ENCODE data around the gene SLC36A3.
"Not testable (repeated sequence)": the region's sequence is repeated elsewhere in the genome, so short reads cannot be mapped to it uniquely, and the experiment has no call there.

SLC36A3 gene

DNA sequence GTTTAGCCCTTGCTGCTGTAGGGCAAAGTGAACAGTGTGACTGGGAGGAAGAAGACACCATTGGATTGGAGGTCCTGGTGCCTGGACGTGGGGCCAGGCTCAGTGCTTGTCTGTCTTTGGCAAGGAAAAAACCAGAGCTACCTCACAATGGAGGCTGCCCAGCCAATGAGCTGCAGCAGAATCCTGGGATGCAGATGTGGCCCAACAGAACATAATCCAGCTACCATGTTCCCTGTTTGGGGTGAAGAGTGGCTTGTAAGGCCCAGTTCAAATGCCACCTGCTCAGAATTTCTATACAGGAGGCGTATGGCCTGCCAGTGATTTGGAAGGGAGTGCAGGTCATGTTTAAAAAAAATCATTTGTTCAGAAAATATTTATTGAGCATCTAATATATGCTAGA lies at the start of gene SLC36A3:
SLC36A3 (minus strand) TSS at position 101 of the 400 bp plus-strand sequence. CDS start 412 bp downstream, outside the sequence.
- DNase-seq, result no peak

DNA sequence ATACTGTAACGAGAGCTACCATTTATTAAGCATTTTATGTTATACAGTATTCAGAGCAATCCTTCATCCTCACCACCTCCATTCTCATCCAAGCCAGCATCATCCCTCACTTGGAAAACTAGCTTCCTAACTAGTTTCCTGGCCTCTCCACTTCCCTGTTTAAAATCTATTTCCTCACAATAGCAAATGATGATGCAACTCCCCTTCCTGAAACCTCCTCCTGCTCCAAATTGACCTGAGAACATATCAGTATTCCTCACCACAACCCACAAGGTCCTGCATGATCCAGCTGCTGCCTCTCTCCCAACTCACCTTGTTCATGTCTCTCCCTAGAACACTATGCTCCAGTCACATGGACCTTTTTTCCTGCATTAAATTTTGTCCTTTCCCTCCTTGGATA lies 48.1 kb upstream of the SLC36A3 start:
- no peak for DNase-seq

DNA sequence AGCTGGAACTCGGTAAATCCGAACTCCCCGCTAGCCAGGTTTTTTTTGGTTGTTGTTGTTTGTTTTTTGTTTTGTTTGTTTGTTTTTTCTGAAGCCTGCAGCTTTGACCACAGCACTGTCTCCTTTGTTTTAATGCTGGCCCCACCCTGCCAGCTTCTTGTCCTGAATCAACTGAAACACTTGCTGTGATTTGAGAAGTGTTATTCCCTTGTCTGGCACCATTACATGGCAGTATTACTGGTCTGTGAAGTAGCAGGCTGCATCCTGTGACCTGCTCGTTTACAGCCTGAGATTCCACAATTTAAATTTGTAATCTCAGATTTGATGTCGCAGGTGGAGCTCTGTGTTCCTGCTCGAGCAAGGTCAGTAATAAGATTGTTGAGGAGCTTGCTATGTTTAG lies 45.2 kb upstream of the SLC36A3 start:
- no peak for DNase-seq

DNA sequence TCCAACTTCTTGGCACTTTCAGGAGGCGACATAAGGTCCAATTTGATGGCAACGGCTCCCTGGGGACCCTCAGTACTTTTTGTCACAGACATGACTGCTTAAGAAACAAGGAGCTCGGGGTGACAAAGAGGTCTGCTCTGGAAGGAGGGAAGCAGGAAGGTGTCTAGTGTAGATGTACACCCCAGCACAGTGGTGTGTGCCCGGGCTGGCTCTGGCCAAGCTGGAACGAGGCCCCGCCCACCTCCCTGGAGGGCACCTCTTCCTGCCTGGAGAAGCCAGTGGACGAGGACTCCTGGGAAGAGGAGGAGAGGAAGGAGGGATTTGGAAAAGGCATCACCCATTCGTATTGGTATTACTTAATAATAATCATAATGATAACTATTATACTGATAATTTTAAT lies 43.8 kb upstream of the SLC36A3 start, which contains the start of gene SLC36A2:
SLC36A2 (minus strand) TSS at position 191 of the 400 bp plus-strand sequence; CDS start at position 92, 99 bp downstream.
- DNase-seq, result no peak

- no peak for DNase-seq
Measured at GRCh38 chr5:151345808-151346478, 42.4 kb upstream of the SLC36A3 start.

- DNase-seq, result no peak
Measured at GRCh38 chr5:151345187-151345807, 41.7 kb upstream of the SLC36A3 start.

DNA sequence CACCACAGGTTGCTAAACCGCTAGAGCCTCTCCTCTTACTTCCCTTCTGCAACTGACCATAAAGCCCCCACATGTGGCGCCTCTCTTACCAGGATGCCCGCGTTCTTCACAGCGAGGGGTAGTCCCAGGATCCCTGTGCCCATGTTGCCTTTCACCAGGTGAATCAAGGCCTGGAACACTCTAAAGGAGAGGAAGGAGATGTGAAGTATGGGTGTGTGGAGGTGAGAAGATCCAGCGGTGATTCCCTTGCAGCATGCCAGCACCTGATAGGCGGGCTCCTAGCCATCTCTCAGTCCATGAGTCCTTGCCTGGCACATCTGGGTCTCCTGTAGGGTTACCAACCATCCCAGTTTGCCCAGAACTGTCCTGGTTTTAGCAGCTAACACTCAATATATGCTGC lies 40.5 kb upstream of the SLC36A3 start:
- DNase-seq, result no peak

DNA sequence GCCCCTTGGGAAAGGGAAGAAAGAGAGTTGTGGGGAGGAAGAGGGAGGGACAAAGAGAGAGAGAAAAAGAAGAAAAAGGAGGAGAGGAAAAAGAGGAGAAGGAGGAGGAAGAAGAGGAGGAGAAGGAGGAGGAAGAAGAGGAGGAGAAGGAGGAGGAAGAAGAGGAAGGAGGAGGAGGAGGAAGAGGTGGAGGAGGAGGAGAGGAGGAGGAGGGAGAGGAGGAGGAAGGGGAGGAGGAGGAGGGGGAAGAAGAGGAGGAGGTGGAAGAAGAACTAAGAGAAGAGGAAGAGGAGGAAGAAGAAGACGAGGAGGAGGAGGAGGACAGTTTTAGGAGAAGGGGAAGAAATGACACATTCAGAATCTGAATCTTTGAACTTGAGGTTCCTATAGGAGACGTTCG lies 36.4 kb upstream of the SLC36A3 start:
- DNase-seq, result no peak

DNA sequence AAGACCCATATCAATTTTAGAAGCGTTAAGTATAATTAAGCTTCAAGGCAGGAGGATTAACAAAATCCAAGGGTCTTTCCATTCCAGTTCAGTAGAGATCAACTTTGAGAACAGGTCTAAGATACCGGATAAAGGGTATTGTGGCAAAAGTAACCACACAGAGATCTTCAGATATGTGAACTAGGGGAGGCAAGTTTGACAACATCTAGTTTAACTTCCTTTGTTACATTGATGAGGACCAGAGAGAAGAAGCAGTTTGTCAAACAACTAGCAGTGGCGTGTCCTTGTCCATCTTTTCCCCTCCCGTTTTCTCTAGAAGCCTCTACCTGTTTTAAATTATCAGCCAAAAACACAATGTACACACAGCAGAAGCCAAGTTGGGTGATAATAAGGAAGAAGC lies 35.2 kb upstream of the SLC36A3 start:
- no peak for DNase-seq

GRCh38 chr5:151332857-151333256 lies 29.3 kb upstream of the SLC36A3 start:
- no peak for DNase-seq

DNA sequence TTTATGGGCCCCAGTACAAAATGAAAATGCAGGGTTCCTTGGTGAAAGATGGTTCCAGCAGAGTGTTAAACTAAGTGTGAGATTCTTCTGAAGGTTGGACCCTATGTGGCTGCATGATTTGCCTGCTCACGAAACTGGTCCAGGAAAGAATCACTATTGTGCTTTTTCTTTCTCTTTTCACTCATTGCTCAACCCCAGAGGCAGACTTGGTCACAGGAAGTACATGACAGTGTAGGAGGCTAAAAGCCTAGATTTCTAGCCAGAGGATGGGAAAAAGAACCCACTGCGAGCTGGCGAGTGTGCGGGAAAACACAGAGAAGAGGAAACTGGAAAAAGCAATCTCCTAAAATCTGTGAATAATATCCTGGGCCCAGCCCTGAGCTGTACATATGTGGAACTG lies 25.2 kb upstream of the SLC36A3 start:
- no peak for DNase-seq

- no peak for DNase-seq
Measured at GRCh38 chr5:151327585-151327984, 24.0 kb upstream of the SLC36A3 start.

DNA sequence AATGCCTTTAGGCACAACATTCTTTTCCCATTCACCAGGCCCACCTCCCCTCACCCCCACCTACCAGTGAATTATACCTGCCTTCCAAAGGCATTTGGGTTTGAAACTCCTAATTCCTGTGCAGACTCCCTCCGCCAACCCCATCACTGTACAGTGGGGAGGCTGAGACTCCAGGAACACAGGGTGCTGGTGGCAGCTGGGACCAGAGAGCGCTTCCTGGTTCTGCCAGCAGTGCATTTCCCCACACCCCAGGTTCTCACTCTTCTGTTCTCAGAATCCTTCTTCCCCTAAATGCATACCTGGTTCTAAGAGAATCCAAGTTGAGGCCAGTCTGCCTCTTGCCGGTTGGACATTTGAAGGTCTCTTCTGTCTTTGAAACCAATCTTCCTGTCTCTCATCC lies 22.7 kb upstream of the SLC36A3 start:
- no peak for DNase-seq

DNA sequence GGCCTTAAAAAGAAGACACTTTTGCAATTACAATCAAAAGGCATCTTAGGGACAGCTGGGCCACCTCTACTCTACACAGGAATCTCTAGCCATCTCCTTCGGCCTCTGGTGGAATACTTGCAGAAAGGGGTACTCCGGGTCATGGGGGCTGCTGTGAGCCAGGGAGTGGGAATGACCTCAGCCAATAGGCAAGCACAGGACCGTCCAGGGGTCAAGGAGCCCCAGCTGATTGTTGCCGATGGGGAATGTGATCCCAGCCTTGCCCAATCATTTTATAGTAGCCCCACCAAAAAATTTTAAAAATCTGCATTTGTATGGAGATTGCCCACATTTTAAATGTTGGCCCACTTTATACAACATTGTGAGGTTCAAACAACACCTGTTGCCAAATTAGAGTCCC lies 16.9 kb upstream of the SLC36A3 start:
- DNase-seq, result no peak

GRCh38 chr5:151318850-151319732 lies 15.5 kb upstream of the SLC36A3 start:
- DNase-seq, result peak in 5 of 56 donors; percentile 3 to 15 (median 9)

DNA sequence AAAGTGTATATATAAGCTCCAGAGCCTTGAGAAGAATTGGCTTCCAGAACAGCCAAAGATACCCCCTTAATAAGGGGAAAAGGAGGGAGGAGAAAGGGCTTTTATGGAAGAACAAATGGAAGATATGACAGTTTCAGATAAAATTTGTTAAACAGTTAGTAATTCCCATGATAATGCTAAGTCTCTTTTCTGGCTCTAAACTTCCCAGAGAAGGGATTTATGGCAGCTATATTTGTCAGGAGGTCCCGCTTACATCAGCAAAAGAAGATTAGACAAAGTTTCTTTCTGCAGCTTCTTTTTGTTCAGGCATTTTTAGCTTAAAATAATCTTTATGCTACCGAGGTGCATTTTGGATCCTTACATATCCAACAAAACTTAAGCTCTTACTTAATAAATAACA lies 14.3 kb upstream of the SLC36A3 start:
- DNase-seq, result no peak

DNA sequence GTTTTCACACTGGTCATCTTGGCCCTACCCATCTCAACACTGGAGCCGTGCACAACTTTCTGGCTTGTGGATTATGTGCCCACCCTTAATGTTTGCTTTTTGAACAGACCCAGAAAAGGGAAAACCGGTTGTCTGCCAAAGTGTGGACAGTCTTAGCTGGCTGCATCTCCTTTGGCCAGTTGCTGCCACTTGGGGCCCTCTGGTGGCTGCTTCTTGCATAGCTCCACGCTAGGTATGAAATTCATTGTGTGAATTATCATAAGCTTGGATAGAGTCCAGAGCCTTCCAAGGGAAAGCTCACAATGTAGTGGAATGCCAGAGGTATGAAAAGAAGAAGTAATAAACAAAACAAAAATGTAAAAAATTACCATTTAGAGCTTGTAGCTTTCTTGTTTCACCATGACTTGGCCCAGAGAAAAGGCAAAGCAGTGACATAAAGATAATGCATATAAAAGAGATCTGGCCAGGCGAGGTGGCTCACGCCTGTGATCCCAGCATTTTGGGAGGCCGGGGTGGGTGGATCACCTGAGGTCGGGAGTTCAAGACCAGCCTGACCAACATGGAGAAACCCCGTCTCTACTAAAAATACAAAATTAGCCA lies 12.5 kb upstream of the SLC36A3 start:
- DNase-seq, result peak in 23 of 56 donors; percentile 0 to 65 (median 20)

GRCh38 chr5:151313357-151313756 lies 9.8 kb upstream of the SLC36A3 start:
- no peak for DNase-seq

DNA sequence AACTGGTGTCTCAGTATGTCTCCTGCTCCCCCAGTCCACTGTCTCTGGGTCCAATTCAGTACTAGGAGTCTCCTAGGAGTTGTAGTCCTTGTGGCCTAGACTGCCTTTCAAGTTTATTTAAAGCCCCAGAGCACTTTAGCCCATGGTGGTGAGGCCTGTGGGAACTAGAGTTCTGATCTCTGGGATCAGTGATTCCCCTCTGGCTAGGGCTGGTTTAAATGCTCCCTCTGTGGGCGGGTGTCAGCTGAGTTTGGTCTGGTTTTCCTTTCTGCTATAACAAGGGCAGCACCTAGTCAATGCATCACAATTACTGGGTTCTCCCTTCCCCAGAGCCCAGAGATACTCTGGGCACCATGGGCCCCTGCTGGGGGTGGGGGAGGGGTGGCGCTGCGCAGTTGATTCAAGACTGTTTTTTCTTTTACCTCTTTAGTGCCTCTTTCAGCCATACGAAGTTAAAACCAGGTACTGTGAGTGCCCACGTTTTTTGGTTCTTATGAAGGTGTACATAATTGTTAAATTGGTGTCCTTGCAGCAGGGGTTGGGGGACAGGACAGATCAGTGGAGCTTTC lies 9.3 kb upstream of the SLC36A3 start:
- DNase-seq, result no peak

- no peak for DNase-seq
Measured at GRCh38 chr5:151310932-151311331, 7.4 kb upstream of the SLC36A3 start.

DNA sequence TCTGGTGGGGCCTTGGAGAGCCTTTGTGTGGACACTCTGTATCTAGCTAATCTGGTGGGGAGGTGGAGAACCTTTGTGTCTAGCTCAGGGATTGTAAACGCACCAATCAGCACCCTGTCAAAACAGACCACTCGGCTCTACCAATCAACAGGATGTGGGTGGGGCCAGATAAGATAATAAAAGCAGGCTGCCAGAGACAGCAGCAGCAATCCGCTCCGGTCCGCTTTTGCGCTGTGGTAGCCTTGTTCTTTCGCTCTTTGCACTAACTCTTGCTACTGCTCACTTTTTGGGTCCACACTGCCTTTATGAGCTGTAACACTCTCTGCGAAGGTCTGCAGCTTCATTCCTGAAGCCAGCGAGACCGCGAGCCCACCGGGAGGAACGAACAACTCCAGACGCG lies 6.3 kb upstream of the SLC36A3 start:
- not testable (repeated sequence) for DNase-seq

Measured in amygdala (tissue), 56 donors.